HCT116 (cell line): ENCODE measurements around the gene COLEC11. TPM values are rescaled to one million over a fixed set of nuclear protein-coding genes. Genes with fewer than 3 reads are reported as not detected.
"Not testable (repeated sequence)": the region's sequence is repeated elsewhere in the genome, so short reads cannot be mapped to it uniquely, and the experiment has no call there.

ENCODE experiments used
- ATAC-seq: fragments of 200-7000 bp; cut with Tn5 transposase; 2 replicates; pipeline ENCODE4 v1.9.1; 2020; ENCODE audit warnings: mild to moderate bottlenecking, moderate library complexity
- BruUV-seq: library from RNA; stranded (reverse); fragments of 400-500 nt; replicated peaks from 2 replicates; lab custom pipeline; 2021; lab: Mats Ljungman, UMichigan
- CTCF ChIA-PET: fragments of 300-600 bp; sonication (Branson Sonifier 250); formaldehyde crosslinking; loops from one replicate; lab custom pipeline; 2021; ENCODE audit warnings: antibody characterized with exemption; lab: Charles Lee
- POLR2A ChIA-PET: fragments of 300-600, 350-600 bp; sonication (Branson Sonifier 250); formaldehyde crosslinking; loops from one replicate; lab custom pipeline; 2021; ENCODE audit warnings: antibody characterized with exemption; lab: Charles Lee
- RAD21 ChIA-PET, 2 experiments: fragments of 300-600 bp; sonication (Branson Sonifier 250); formaldehyde crosslinking; loops; one replicate each; lab custom pipeline; 2023; ENCODE audit warnings: low total read pairs in 2 of 2; ENCODE audit not compliant: uncharacterized antibody in 2 of 2, unreplicated experiment in 2 of 2, low non-redundant PET in 1 of 2; lab: Charles Lee
- DNase-seq: peaks from one replicate; pipeline ENCODE4 v3.0.0-alpha.2; 2010; ENCODE audit warnings: low read depth, low spot score
- H2AFZ ChIP-seq: fragments of 200-600 bp; shearing (Covaris generic), sonication (generic); 2 replicates; pipeline ENCODE4 v1.6.1; 2017; ENCODE audit warnings: low read depth, mixed run types, mixed read lengths, antibody characterized with exemption, low read length; ENCODE audit not compliant: poor library complexity, severe bottlenecking
- H3K27ac ChIP-seq: 2 replicates; pipeline ENCODE4 v1.5.1; 2012; ENCODE audit warnings: low read depth, low read length
- H3K27me3 ChIP-seq: fragments of 200-600 bp; sonication (generic); 2 replicates; pipeline ENCODE4 v1.6.1; 2016; ENCODE audit warnings: mixed run types, low read length, mixed read lengths; ENCODE audit not compliant: insufficient read depth
- H3K36me3 ChIP-seq, 2 experiments: fragments of 200-500 bp in 1 of 2; fragments of 200-600 bp in 1 of 2; sonication (Bioruptor generic) in 1 of 2; sonication (generic) in 1 of 2; 2 replicates each; pipeline versions ENCODE4 v1.5.1 to v1.6.1; 2014 to 2016; ENCODE audit warnings: low read length in 2 of 2, inconsistent platforms in 1 of 2, mixed read lengths in 1 of 2, mixed run types in 1 of 2; ENCODE audit not compliant: insufficient read depth in 2 of 2, control insufficient read depth in 1 of 2
- H3K4me1 ChIP-seq, 2 experiments: fragments of 200-600 bp in 1 of 2; sonication (generic) in 1 of 2; 2 replicates each; pipeline versions ENCODE4 v1.5.1 to v1.6.1; 2012 to 2017; ENCODE audit warnings: low read length in 2 of 2, inconsistent platforms in 1 of 2, mild to moderate bottlenecking in 1 of 2, mixed read lengths in 1 of 2, mixed run types in 1 of 2, moderate library complexity in 1 of 2; ENCODE audit not compliant: insufficient read depth in 2 of 2, control insufficient read depth in 1 of 2
- H3K4me2 ChIP-seq: fragments of 200-600 bp; sonication (generic); 2 replicates; pipeline ENCODE4 v1.6.1; 2017; ENCODE audit warnings: mixed run types, low read length, mixed read lengths
- H3K4me3 ChIP-seq, 2 experiments: fragments of 200-600 bp in 1 of 2; sonication (generic) in 1 of 2; replicated peaks in 1 of 2; 2 replicates each; pipeline ENCODE4 v1.5.1; 2011 to 2016; ENCODE audit warnings: low read length in 2 of 2, control low read depth in 1 of 2, low read depth in 1 of 2, mild to moderate bottlenecking in 1 of 2, mixed read lengths in 1 of 2, mixed run types in 1 of 2
- H3K79me2 ChIP-seq: fragments of 200-600 bp; sonication (generic); 2 replicates; pipeline ENCODE4 v1.6.1; 2017; ENCODE audit warnings: mild to moderate bottlenecking, mixed run types, low read length, moderate library complexity, mixed read lengths; ENCODE audit not compliant: insufficient read depth
- H3K9ac ChIP-seq: fragments of 200-600 bp; sonication (generic); 2 replicates; pipeline ENCODE4 v1.6.1; 2016; ENCODE audit warnings: low read length, mixed read lengths
- H3K9me2 ChIP-seq: fragments of 200-600 bp; sonication (generic), shearing (Covaris generic); 2 replicates; pipeline ENCODE4 v1.6.1; 2017; ENCODE audit warnings: mixed run types, mild to moderate bottlenecking, moderate library complexity; ENCODE audit not compliant: insufficient read depth
- H3K9me3 ChIP-seq, 2 experiments: fragments of 200-500 bp in 1 of 2; fragments of 200-600 bp in 1 of 2; sonication (Bioruptor generic) in 1 of 2; sonication (generic) in 1 of 2; 2 replicates each; pipeline ENCODE4 v1.6.1; 2014 to 2017; ENCODE audit warnings: low read length in 2 of 2, mixed read lengths in 2 of 2, inconsistent platforms in 1 of 2, low read depth in 1 of 2, mild to moderate bottlenecking in 1 of 2, mixed run types in 1 of 2, moderate library complexity in 1 of 2; ENCODE audit not compliant: control insufficient read depth in 1 of 2, insufficient read depth in 1 of 2
- H4K20me1 ChIP-seq: fragments of 200-600 bp; sonication (generic), shearing (Covaris generic); 2 replicates; pipeline ENCODE4 v1.6.1; 2017; ENCODE audit warnings: mixed run types, mild to moderate bottlenecking, moderate library complexity; ENCODE audit not compliant: insufficient read depth
- CBX3 ChIP-seq: IDR thresholded peaks from 2 replicates; pipeline ENCODE4 v1.6.1; 2012; ENCODE audit warnings: low read depth
- CEBPB ChIP-seq: IDR thresholded peaks from 2 replicates; pipeline ENCODE4 v1.6.1; 2012; ENCODE audit warnings: low read depth
- FOSL1 ChIP-seq: IDR thresholded peaks from 2 replicates; pipeline ENCODE4 v1.6.1; 2012; ENCODE audit warnings: low read depth
- JUND ChIP-seq: IDR thresholded peaks from 2 replicates; pipeline ENCODE4 v1.6.1; 2012
- POLR2A ChIP-seq: IDR thresholded peaks from 2 replicates; pipeline ENCODE4 v1.7.0; 2011; ENCODE audit warnings: borderline replicate concordance; ENCODE audit not compliant: insufficient read depth, insufficient read length; ENCODE audit errors: extremely low read depth
- POLR2AphosphoS5 ChIP-seq: IDR thresholded peaks from 2 replicates; pipeline ENCODE4 v1.6.1; 2011; ENCODE audit warnings: mild to moderate bottlenecking, low read depth, low read length, moderate library complexity
- SIN3A ChIP-seq: IDR thresholded peaks from 2 replicates; pipeline ENCODE4 v1.6.1; 2012; ENCODE audit warnings: low read depth
- SP1 ChIP-seq: IDR thresholded peaks from 2 replicates; pipeline ENCODE4 v1.6.1; 2012; ENCODE audit warnings: low read depth
- SRF ChIP-seq: IDR thresholded peaks from 2 replicates; pipeline ENCODE4 v1.6.1; 2012; ENCODE audit warnings: low read depth
- YY1 ChIP-seq: IDR thresholded peaks from 2 replicates; pipeline ENCODE4 v1.6.1; 2011; ENCODE audit warnings: low read length, low read depth, moderate library complexity, mild to moderate bottlenecking; ENCODE audit not compliant: insufficient replicate concordance; ENCODE audit errors: extremely low read depth
- intact Hi-C: fragments of 100-400 bp; cut with micrococcal nuclease; formaldehyde crosslinking; loops from 2 replicates; pipeline ENCODE4 v1.10.0; 2022
- total RNA-seq: library from RNA; stranded (reverse); gene quantifications from one replicate; pipeline ENCODE4 v1.2.1, GENCODE V29; 2021; ENCODE audit not compliant: unreplicated experiment
- TF ChIP-seq, protein P1 (sequence below): IDR thresholded peaks from 2 replicates; pipeline ENCODE4 v1.6.1; 2012
- TF ChIP-seq, protein P2 (sequence below): IDR thresholded peaks from 2 replicates; pipeline ENCODE4 v1.6.1; 2011; ENCODE audit warnings: mild to moderate bottlenecking, low read length, moderate library complexity; ENCODE audit not compliant: insufficient replicate concordance; ENCODE audit errors: extremely low read depth
- TF ChIP-seq, protein P3 (sequence below): IDR thresholded peaks from 2 replicates; pipeline ENCODE4 v1.6.1; 2012; ENCODE audit warnings: low read depth
- TF ChIP-seq, protein P4 (sequence below): IDR thresholded peaks from 2 replicates; pipeline ENCODE4 v1.6.1; 2012

COLEC11 gene
- total RNA-seq, 1 experiment from 2014 or later: 0.15 TPM

DNA sequence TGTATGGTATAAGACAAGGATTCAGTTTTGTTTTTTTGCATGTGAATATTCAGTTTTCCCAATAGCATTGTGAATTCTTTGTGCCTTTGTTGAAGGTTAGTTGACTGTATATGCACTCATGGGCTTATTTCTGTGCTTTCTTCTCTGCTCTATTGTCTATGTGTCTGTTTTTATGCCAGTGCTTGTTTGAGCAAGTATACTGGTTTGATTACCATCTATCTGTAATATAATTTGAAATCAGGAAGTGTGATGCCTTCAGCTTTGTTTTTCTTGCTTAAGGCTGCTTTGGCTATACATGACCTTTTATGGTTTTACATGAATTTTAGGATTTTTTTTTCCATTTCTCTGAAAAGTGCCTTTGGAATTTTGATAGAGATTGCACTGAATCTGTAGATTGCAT lies 23.5 kb downstream of the COLEC11 start (continued):
- TF ChIP-seq FOSL1 (no peak), POLR2A (no peak)

DNA sequence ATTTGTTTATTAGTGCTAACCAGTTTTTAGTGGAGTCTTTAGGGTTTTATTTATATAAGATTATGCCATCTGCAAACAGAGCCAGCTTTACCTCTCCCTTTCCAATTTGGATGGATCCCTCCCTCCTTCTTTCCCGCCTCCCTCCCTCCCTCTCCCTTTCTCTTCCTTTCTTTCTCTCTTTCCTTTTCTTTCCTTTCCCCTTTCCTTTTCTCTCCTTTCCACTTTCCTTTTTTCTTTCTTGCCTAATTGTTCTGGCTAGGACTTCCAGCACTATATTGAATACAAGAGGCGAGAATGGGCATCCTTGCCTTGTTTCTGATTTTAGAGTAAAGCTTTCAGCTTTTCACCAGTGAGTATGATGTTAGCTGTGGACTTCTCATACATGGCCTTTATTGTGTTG lies 24.1 kb downstream of the COLEC11 start:
- H3K36me3 ChIP-seq: no peaks in the 10 kb centered on the region
- no peak overlapping the region for H3K4me2 ChIP-seq
- TF ChIP-seq, protein P1, sequence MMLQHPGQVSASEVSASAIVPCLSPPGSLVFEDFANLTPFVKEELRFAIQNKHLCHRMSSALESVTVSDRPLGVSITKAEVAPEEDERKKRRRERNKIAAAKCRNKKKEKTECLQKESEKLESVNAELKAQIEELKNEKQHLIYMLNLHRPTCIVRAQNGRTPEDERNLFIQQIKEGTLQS: no peak
- TF ChIP-seq CBX3 (no peak), JUND (no peak), SIN3A (no peak), YY1 (no peak), CEBPB (no peak), SRF (no peak), POLR2AphosphoS5 (no peak), SP1 (no peak)
- TF ChIP-seq, protein P2, sequence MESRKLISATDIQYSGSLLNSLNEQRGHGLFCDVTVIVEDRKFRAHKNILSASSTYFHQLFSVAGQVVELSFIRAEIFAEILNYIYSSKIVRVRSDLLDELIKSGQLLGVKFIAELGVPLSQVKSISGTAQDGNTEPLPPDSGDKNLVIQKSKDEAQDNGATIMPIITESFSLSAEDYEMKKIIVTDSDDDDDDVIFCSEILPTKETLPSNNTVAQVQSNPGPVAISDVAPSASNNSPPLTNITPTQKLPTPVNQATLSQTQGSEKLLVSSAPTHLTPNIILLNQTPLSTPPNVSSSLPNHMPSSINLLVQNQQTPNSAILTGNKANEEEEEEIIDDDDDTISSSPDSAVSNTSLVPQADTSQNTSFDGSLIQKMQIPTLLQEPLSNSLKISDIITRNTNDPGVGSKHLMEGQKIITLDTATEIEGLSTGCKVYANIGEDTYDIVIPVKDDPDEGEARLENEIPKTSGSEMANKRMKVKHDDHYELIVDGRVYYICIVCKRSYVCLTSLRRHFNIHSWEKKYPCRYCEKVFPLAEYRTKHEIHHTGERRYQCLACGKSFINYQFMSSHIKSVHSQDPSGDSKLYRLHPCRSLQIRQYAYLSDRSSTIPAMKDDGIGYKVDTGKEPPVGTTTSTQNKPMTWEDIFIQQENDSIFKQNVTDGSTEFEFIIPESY: no peak
- TF ChIP-seq, protein P3, sequence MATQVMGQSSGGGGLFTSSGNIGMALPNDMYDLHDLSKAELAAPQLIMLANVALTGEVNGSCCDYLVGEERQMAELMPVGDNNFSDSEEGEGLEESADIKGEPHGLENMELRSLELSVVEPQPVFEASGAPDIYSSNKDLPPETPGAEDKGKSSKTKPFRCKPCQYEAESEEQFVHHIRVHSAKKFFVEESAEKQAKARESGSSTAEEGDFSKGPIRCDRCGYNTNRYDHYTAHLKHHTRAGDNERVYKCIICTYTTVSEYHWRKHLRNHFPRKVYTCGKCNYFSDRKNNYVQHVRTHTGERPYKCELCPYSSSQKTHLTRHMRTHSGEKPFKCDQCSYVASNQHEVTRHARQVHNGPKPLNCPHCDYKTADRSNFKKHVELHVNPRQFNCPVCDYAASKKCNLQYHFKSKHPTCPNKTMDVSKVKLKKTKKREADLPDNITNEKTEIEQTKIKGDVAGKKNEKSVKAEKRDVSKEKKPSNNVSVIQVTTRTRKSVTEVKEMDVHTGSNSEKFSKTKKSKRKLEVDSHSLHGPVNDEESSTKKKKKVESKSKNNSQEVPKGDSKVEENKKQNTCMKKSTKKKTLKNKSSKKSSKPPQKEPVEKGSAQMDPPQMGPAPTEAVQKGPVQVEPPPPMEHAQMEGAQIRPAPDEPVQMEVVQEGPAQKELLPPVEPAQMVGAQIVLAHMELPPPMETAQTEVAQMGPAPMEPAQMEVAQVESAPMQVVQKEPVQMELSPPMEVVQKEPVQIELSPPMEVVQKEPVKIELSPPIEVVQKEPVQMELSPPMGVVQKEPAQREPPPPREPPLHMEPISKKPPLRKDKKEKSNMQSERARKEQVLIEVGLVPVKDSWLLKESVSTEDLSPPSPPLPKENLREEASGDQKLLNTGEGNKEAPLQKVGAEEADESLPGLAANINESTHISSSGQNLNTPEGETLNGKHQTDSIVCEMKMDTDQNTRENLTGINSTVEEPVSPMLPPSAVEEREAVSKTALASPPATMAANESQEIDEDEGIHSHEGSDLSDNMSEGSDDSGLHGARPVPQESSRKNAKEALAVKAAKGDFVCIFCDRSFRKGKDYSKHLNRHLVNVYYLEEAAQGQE: no peak
- TF ChIP-seq, protein P4, sequence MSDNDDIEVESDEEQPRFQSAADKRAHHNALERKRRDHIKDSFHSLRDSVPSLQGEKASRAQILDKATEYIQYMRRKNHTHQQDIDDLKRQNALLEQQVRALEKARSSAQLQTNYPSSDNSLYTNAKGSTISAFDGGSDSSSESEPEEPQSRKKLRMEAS: no peak
- no peaks in the 10 kb centered on the region for H3K79me2 ChIP-seq
- CTCF ChIA-PET: no interaction called here
- H4K20me1 ChIP-seq: no peaks in the 10 kb centered on the region
- H2AFZ ChIP-seq: no peak overlapping the region
- no TSS peak for BruUV-seq
- no peak for ATAC-seq
- no peak overlapping the region for H3K9ac ChIP-seq
- no peaks in the 10 kb centered on the region for H3K27me3 ChIP-seq
- no peak overlapping the region for H3K27ac ChIP-seq
- no peaks in the 10 kb centered on the region for H3K4me1 ChIP-seq
- DNase-seq: no peak
- H3K9me2 ChIP-seq: no peaks in the 10 kb centered on the region
- RAD21 ChIA-PET: no interaction called here
- no peak overlapping the region for H3K4me3 ChIP-seq
- 0 out of 4 replicates have a peak, but pooled peaks cover 0 to under 1% of the 10 kb centered on the region in 2 experiments for H3K9me3 ChIP-seq
- POLR2A ChIA-PET: no interaction called here
- intact Hi-C loops: no loop called here

DNA sequence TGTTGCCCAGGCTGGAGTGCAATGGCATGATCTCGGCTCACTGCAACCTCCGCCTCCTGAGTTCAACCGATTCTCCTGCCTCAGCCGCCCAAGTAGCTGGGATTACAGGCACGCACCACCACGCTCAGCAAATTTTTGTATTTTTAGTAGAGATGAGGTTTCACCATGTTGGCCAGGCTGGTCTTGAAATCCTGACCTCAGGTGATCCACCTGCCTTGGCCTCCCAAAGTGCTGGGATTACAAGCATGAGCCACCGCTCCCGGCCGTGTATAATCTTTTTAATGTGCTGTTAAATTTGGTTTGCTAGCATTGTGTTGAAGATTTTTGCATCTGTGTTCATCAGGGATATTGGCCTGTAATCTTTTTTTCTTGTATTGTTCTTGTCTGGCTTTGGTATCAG lies 24.7 kb downstream of the COLEC11 start:
- H3K4me3 ChIP-seq, H3K9me3 ChIP-seq, H3K4me1 ChIP-seq, H3K4me2 ChIP-seq, intact Hi-C loops, CTCF ChIA-PET, H3K27ac ChIP-seq, H4K20me1 ChIP-seq, DNase-seq, POLR2A ChIA-PET, ATAC-seq, RAD21 ChIA-PET, H3K9me2 ChIP-seq, H2AFZ ChIP-seq, H3K27me3 ChIP-seq, H3K36me3 ChIP-seq, BruUV-seq, H3K79me2 ChIP-seq, H3K9ac ChIP-seq: not testable (repeated sequence)
